MCF 10A (cell line): ENCODE measurements around the gene LONP1. TPM values are rescaled to one million over a fixed set of nuclear protein-coding genes. Genes with fewer than 3 reads are reported as not detected.

ENCODE experiments used
- BruUV-seq: library from RNA; stranded (reverse); fragments of 400-500 nt; replicated peaks from 2 replicates; lab custom pipeline; 2021; lab: Mats Ljungman, UMichigan
- CTCF ChIA-PET: fragments of 300-600 bp; sonication (Branson Sonifier 250); formaldehyde crosslinking; extraction: SDS; loops from one replicate; lab custom pipeline; 2021; ENCODE audit warnings: antibody characterized with exemption, inconsistent platforms; lab: Yijun Ruan, JAX
- POLR2A ChIA-PET: fragments of 300-600, 350-650 bp; sonication (Branson Sonifier 250); formaldehyde crosslinking; extraction: SDS; loops from one replicate; lab custom pipeline; 2020; ENCODE audit warnings: antibody characterized with exemption, inconsistent platforms; lab: Yijun Ruan, JAX
- DNase-seq: peaks from one replicate; pipeline ENCODE4 v3.0.0-alpha.2; 2018; ENCODE audit not compliant: unreplicated experiment
- H3K27ac Mint-ChIP-seq: one replicate; pipeline ENCODE4 v1.8.0; 2022; ENCODE audit warnings: mild to moderate bottlenecking, low read depth, mixed read lengths; ENCODE audit not compliant: unreplicated experiment
- H3K27me3 Mint-ChIP-seq: one replicate; pipeline ENCODE4 v1.8.0; 2022; ENCODE audit warnings: mixed read lengths; ENCODE audit not compliant: insufficient read depth, unreplicated experiment
- H3K36me3 Mint-ChIP-seq: one replicate; pipeline ENCODE4 v1.8.0; 2022; ENCODE audit warnings: mild to moderate bottlenecking, moderate library complexity, mixed read lengths; ENCODE audit not compliant: insufficient read depth, unreplicated experiment
- H3K4me1 Mint-ChIP-seq: one replicate; pipeline ENCODE4 v1.8.0; 2022; ENCODE audit warnings: mixed read lengths; ENCODE audit not compliant: insufficient read depth, unreplicated experiment
- H3K4me3 Mint-ChIP-seq: one replicate; pipeline ENCODE4 v1.8.0; 2022; ENCODE audit warnings: mild to moderate bottlenecking, moderate library complexity, mixed read lengths; ENCODE audit not compliant: unreplicated experiment
- H3K9me3 Mint-ChIP-seq: one replicate; pipeline ENCODE4 v1.8.0; 2022; ENCODE audit warnings: mixed read lengths; ENCODE audit not compliant: unreplicated experiment
- CTCF ChIP-seq: fragments of 200-600 bp; IDR thresholded peaks from one replicate; pipeline ENCODE4 v1.8.0; 2022; ENCODE audit warnings: antibody characterized with exemption, mild to moderate bottlenecking; ENCODE audit not compliant: unreplicated experiment
- intact Hi-C: fragments of 100-400 bp; cut with micrococcal nuclease; formaldehyde crosslinking; loops from 2 replicates; pipeline ENCODE4 v1.14.1; 2022
- total RNA-seq: library from RNA; stranded (reverse); gene quantifications from 2 replicates; pipeline ENCODE4 v1.2.3, GENCODE V29; 2022

Gene LONP1
- total RNA-seq, 1 experiment from 2014 or later = 219 TPM

- Mint-ChIP-seq H3K4me3 (no peak overlapping the region), H3K36me3 (peaks cover 99% of the 10 kb centered on the region), H3K27me3 (no peaks in the 10 kb centered on the region), H3K9me3 (no peaks in the 10 kb centered on the region), H3K4me1 (peaks cover 5% of the 10 kb centered on the region), H3K27ac (no peak overlapping the region)
- intact Hi-C loops = no loop called here
- POLR2A ChIA-PET = interaction anchor here (0.6 to 1.8 kb wide), 3 partner anchors 9 to 463 kb away, joined by 3 to 8 read pairs (median 4); no protein-coding TSS in a partner anchor
- DNase-seq = peak; percentile 64
- TF ChIP-seq CTCF = no peak
- CTCF ChIA-PET = interaction anchor here (0.6 to 0.9 kb wide), 3 partner anchors 12 to 1239 kb away, joined by 3 to 4 read pairs (median 3); no protein-coding TSS in a partner anchor
- BruUV-seq = no TSS peak
These were observed 54.0 kb downstream of the LONP1 start for GRCh38 chr19:5665781-5666513.

GRCh38 chr19:5664515-5664914, 55.4 kb downstream of the LONP1 start:
- intact Hi-C loops = no loop called here

GRCh38 chr19:5663904-5664303, 56.0 kb downstream of the LONP1 start:
- H3K4me1 Mint-ChIP-seq = peaks cover 5% of the 10 kb centered on the region
- ChIA-PET POLR2A (interaction anchor here (1.2 to 2.1 kb wide), 2 partner anchors 9 to 16 kb away, joined by 3 to 6 read pairs; partner anchors contain the start of gene MICOS13), CTCF (interaction anchor here (0.6 to 0.7 kb wide), 2 partner anchors 45 to 1456 kb away, joined by 3 read pairs; no protein-coding TSS in a partner anchor)
- H3K27me3 Mint-ChIP-seq = no peaks in the 10 kb centered on the region
- no peak overlapping the region for H3K27ac Mint-ChIP-seq
- peaks cover 98% of the 10 kb centered on the region for H3K36me3 Mint-ChIP-seq
- TF ChIP-seq CTCF = no peak
- no TSS peak for BruUV-seq
- no peaks in the 10 kb centered on the region for H3K9me3 Mint-ChIP-seq
- DNase-seq = no peak
- intact Hi-C loops = no loop called here
- no peak overlapping the region for H3K4me3 Mint-ChIP-seq

More at GRCh38 chr19:5664515-5664914, 55.4 kb downstream of the LONP1 start:
- Mint-ChIP-seq H3K4me3 (no peak overlapping the region), H3K27ac (no peak overlapping the region), H3K4me1 (peaks cover 5% of the 10 kb centered on the region), H3K27me3 (no peaks in the 10 kb centered on the region), H3K36me3 (peaks cover 98% of the 10 kb centered on the region), H3K9me3 (no peaks in the 10 kb centered on the region)
- ChIA-PET CTCF (interaction anchor here (0.6 to 0.7 kb wide), 2 partner anchors 45 to 146 kb away, joined by 3 read pairs; no protein-coding TSS in a partner anchor), POLR2A (interaction anchor here (1.2 to 2.1 kb wide), 3 partner anchors 10 to 15 kb away, joined by 3 to 8 read pairs (median 6); partner anchors contain the start of gene MICOS13)
- DNase-seq = no peak
- no TSS peak for BruUV-seq
- TF ChIP-seq CTCF = no peak

GRCh38 chr19:5661483-5661882, 58.5 kb downstream of the LONP1 start:
- Mint-ChIP-seq H3K9me3 (no peaks in the 10 kb centered on the region), H3K36me3 (peaks cover 98% of the 10 kb centered on the region), H3K27ac (no peak overlapping the region), H3K4me3 (no peak overlapping the region), H3K27me3 (no peaks in the 10 kb centered on the region), H3K4me1 (no peaks in the 10 kb centered on the region)
- TF ChIP-seq CTCF = no peak
- CTCF ChIA-PET = interaction anchor here (1.5 kb wide), 1 partner anchor 26 kb away, joined by 5 read pairs; no protein-coding TSS in a partner anchor
- intact Hi-C loops = no loop called here
- POLR2A ChIA-PET = interaction anchor here (0.8 kb wide), 1 partner anchor 25 kb away, joined by 3 read pairs; no protein-coding TSS in a partner anchor
- no TSS peak for BruUV-seq
- DNase-seq = no peak
